Mesothelial cell of epicardium (in vitro differentiated cells): ENCODE data around the gene PRSS21. TPM values are rescaled to one million over a fixed set of nuclear protein-coding genes. Genes with fewer than 3 reads are reported as not detected.

Experiments
- DNase-seq, 2 experiments: peaks; one replicate each; pipeline ENCODE4 v3.0.0; 2021; ENCODE audit warnings: low spot score in 2 of 2; ENCODE audit not compliant: unreplicated experiment in 2 of 2
- H3K27ac Mint-ChIP-seq: 2 replicates; pipeline ENCODE4 v1.8.0; 2021; ENCODE audit warnings: mixed read lengths
- H3K27me3 Mint-ChIP-seq: 2 replicates; pipeline ENCODE4 v1.8.0; 2021; ENCODE audit warnings: low read depth, mixed read lengths
- H3K36me3 Mint-ChIP-seq: 2 replicates; pipeline ENCODE4 v1.8.0; 2021; ENCODE audit warnings: mixed read lengths
- H3K4me1 Mint-ChIP-seq: 2 replicates; pipeline ENCODE4 v1.8.0; 2021; ENCODE audit warnings: mixed read lengths
- H3K4me3 Mint-ChIP-seq: 2 replicates; pipeline ENCODE4 v1.8.0; 2021; ENCODE audit warnings: mild to moderate bottlenecking, moderate library complexity, mixed read lengths
- H3K9me3 Mint-ChIP-seq: 2 replicates; pipeline ENCODE4 v1.8.0; 2021; ENCODE audit warnings: mixed read lengths
- total RNA-seq: library from RNA; stranded (reverse); gene quantifications from 3 replicates; pipeline ENCODE4 v1.2.1, GENCODE V29; 2021
- TF ChIP-seq, protein P1 (sequence below): fragments of 200-600 bp; sonication (generic); IDR thresholded peaks from one replicate; pipeline ENCODE4 v1.5.0; 2021; ENCODE audit warnings: antibody characterized with exemption; ENCODE audit not compliant: unreplicated experiment

PRSS21 gene
- total RNA-seq, 1 donor from 2014 or later = not detected

DNA sequence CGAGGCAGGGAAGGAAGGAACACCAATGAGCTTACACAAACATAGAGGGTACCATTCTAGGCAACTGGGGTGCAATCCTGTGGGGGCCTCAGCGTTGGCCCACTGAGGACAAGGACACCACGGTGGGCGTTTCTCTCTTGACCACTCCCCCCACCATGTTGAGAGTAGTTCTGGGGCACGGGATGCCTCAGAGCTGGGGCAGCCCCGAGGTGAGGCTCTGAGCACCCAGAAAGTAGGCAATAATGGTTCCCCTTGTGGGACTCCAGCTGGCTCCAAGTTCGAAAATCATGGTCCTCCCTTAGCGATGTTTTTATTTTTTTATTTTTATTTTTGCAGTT lies 5.1 kb downstream of the PRSS21 start:
- peaks cover 11% of the 10 kb centered on the region for H3K27me3 Mint-ChIP-seq
- H3K9me3 Mint-ChIP-seq = no peaks in the 10 kb centered on the region
- no peaks in the 10 kb centered on the region for H3K4me1 Mint-ChIP-seq
- DNase-seq = no peak
- TF ChIP-seq, protein P1, sequence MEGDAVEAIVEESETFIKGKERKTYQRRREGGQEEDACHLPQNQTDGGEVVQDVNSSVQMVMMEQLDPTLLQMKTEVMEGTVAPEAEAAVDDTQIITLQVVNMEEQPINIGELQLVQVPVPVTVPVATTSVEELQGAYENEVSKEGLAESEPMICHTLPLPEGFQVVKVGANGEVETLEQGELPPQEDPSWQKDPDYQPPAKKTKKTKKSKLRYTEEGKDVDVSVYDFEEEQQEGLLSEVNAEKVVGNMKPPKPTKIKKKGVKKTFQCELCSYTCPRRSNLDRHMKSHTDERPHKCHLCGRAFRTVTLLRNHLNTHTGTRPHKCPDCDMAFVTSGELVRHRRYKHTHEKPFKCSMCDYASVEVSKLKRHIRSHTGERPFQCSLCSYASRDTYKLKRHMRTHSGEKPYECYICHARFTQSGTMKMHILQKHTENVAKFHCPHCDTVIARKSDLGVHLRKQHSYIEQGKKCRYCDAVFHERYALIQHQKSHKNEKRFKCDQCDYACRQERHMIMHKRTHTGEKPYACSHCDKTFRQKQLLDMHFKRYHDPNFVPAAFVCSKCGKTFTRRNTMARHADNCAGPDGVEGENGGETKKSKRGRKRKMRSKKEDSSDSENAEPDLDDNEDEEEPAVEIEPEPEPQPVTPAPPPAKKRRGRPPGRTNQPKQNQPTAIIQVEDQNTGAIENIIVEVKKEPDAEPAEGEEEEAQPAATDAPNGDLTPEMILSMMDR = no peak
- no peak overlapping the region for H3K4me3 Mint-ChIP-seq
- H3K27ac Mint-ChIP-seq = no peak overlapping the region
- H3K36me3 Mint-ChIP-seq = no peaks in the 10 kb centered on the region

DNA sequence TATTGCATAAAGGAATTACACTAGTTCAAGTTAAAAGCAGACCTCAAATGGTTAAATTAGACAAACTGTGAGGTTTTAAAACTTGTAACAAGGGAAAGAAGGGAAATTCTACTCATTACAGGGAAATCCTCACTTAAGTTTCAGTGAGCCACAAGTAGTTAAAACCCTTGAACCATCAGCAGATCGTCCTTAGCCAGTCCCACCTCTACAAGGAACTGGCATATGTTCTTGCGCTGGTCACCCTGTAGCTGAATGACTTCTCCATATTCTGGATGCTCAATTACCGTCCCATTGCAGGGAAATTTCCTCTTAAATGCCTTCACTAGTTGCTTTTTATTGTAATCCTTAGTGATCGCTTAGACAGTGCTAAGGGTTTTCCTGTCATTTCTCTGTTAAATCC lies 5.5 kb downstream of the PRSS21 start:
- TF ChIP-seq, protein P1 = no peak
- Mint-ChIP-seq H3K36me3 (no peaks in the 10 kb centered on the region), H3K9me3 (no peaks in the 10 kb centered on the region), H3K27ac (no peak overlapping the region), H3K4me3 (no peak overlapping the region), H3K27me3 (peaks cover 11% of the 10 kb centered on the region), H3K4me1 (no peaks in the 10 kb centered on the region)
- DNase-seq = no peak

DNA sequence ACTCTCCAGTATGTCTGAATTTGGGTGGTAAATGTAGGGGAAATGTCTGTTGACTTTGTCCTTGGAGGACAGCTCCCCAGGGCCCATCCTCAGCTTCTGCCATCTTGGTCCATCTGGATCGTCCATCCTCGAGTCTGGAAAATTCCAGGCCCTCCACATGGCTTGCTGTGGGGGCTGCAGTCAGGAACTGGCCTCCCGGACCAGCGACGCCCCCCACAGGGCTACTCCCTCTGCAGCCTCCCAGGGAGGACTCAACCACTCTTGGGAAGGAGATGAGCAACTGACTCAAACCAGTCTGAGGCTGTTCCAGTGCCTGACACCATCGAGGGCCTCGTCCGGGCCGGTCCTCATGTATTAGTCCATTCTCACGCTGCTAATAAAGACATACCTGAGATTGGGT lies 7.6 kb downstream of the PRSS21 start:
- Mint-ChIP-seq H3K4me3 (no peak overlapping the region), H3K9me3 (no peaks in the 10 kb centered on the region), H3K27me3 (peaks cover 6% of the 10 kb centered on the region), H3K4me1 (no peaks in the 10 kb centered on the region), H3K27ac (no peak overlapping the region), H3K36me3 (no peaks in the 10 kb centered on the region)
- no peak for DNase-seq
- TF ChIP-seq, protein P1 = no peak

DNA sequence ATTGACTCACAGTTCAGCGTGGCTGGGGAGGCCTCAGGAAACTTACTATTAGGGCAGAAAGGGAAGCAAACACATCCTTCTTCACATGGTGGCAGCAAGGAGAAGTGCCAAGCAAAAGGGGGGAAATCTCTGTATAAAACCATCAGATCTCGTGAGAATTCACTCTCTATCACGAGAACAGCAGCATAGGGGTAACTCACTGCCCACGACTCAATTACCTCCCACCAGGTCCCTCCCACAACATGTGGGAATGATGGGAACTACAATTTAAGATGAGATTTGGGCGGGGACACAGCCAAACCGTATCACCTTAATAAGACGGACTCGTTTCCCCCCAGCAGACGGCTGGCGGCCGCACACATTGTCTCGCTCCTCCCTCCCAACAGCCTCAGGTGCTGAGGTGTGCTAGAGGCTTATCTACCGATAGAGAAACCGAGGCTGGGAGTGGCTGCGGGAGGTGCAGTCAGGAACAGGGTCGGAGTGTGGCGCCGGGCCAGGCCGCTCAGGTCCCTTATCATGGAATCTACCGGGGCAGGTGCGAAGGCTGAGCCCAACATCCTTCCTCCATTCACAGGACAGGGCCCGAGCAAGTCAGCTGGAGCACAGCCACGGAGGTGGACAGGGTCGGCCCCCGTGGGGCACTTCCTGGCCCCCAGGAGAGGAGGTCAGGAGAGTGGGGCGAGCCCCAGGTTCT lies 8.2 kb downstream of the PRSS21 start:
- Mint-ChIP-seq H3K36me3 (no peaks in the 10 kb centered on the region), H3K4me3 (no peak overlapping the region), H3K4me1 (no peaks in the 10 kb centered on the region), H3K27ac (no peak overlapping the region), H3K27me3 (peaks cover 6% of the 10 kb centered on the region), H3K9me3 (no peaks in the 10 kb centered on the region)
- TF ChIP-seq, protein P1 = no peak
- no peak for DNase-seq

DNA sequence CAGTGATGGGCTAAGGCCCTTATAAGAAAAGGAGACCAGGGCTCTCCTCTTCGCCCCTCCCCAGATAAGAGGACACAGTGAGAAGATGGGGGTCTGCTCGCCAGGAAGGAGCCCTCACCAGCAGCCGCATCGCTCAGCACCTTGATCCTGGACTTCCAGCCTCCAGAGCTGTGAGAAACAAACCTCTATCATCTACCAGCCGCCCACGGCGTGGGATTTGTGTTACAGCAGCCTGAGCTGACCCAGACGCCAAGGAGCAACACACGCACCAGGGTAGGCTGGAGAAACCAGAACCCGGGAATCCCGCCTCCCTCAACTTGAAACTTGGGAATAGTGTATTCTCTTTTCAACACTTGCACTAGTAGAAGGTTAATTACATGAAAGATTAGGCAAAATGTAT lies 8.9 kb downstream of the PRSS21 start:
- Mint-ChIP-seq H3K36me3 (no peaks in the 10 kb centered on the region), H3K27ac (no peak overlapping the region), H3K27me3 (peaks cover 6% of the 10 kb centered on the region), H3K4me1 (no peaks in the 10 kb centered on the region), H3K9me3 (no peaks in the 10 kb centered on the region), H3K4me3 (no peak overlapping the region)
- no peak for DNase-seq
- TF ChIP-seq, protein P1 = no peak
